Activated gamma-delta T cell treated with Interleukin-2 at 50 U/mL for 16 hours (primary cell): Measurements from ENCODE around the gene ABL1.
A peak's percentile ranks its signal among the peaks of the same experiment; 100 is the strongest.
"Not testable (repeated sequence)": the region's sequence is repeated elsewhere in the genome, so short reads cannot be mapped to it uniquely, and the experiment has no call there.

Experiments
- DNase-seq: peaks from one replicate; pipeline ENCODE4 v3.0.0-alpha.2; 2020

The ABL1 gene

GRCh38 chr9:130834371-130835336, at the start of gene ABL1:
Gene ABL1, plus strand, starts transcription at chr9:130835254. Its CDS starts 193 bp downstream, at chr9:130835447.
- peak; percentile 65 for DNase-seq

GRCh38 chr9:130785940-130786508, 49.0 kb upstream of the ABL1 start:
- no peak for DNase-seq

GRCh38 chr9:130786526-130786925, 48.5 kb upstream of the ABL1 start:
- DNase-seq = no peak

GRCh38 chr9:130789747-130790672, 45.0 kb upstream of the ABL1 start:
- DNase-seq = no peak

- no peak for DNase-seq
Observed at GRCh38 chr9:130791303-130791894, 43.7 kb upstream of the ABL1 start.

GRCh38 chr9:130793589-130793988, 41.5 kb upstream of the ABL1 start:
- DNase-seq = no peak

GRCh38 chr9:130794021-130794420, 41.0 kb upstream of the ABL1 start:
- DNase-seq = not testable (repeated sequence)

GRCh38 chr9:130794423-130794822, 40.6 kb upstream of the ABL1 start:
- DNase-seq = not testable (repeated sequence)

GRCh38 chr9:130794923-130795495, 40.0 kb upstream of the ABL1 start:
- no peak for DNase-seq

- DNase-seq = not testable (repeated sequence)
Observed at GRCh38 chr9:130803116-130803515, 31.9 kb upstream of the ABL1 start.

GRCh38 chr9:130805510-130806326, 29.3 kb upstream of the ABL1 start:
- DNase-seq = no peak

- DNase-seq = no peak
Observed at GRCh38 chr9:130806327-130806716, 28.7 kb upstream of the ABL1 start.

GRCh38 chr9:130810609-130811136, 24.4 kb upstream of the ABL1 start:
- DNase-seq = no peak

- DNase-seq = no peak
Observed at GRCh38 chr9:130815242-130815808, 19.7 kb upstream of the ABL1 start.

- no peak for DNase-seq
Observed at GRCh38 chr9:130817914-130818313, 17.1 kb upstream of the ABL1 start.

GRCh38 chr9:130820135-130820738, 14.8 kb upstream of the ABL1 start:
- no peak for DNase-seq

- no peak for DNase-seq
Observed at GRCh38 chr9:130823435-130823834, 11.6 kb upstream of the ABL1 start.

GRCh38 chr9:130824079-130824478, 11.0 kb upstream of the ABL1 start:
- DNase-seq = no peak

GRCh38 chr9:130824643-130825350, 10.3 kb upstream of the ABL1 start:
- DNase-seq = no peak

- no peak for DNase-seq
Observed at GRCh38 chr9:130825351-130825651, 9.8 kb upstream of the ABL1 start.
